ENCODE data around the gene AFF2.

Gene AFF2

GRCh38 chrX:148915474-148915873 is 415.1 kb downstream of the AFF2 start:
- no peaks in the 10 kb centered on the region for H4K20me1 ChIP-seq
- H3K4me2 ChIP-seq, result no peak overlapping the region
- TF ChIP-seq Cebpa-rat (IDR thresholded peaks at IDR 0.05), result no peak
- no peak overlapping the region for H3K27ac ChIP-seq
- H3K27me3 ChIP-seq, result no peaks in the 10 kb centered on the region
- no peak overlapping the region for H3K4me3 ChIP-seq
- H3K4me1 ChIP-seq, result peaks cover 0 to 10% (median 0%) of the 10 kb centered on the region in 10 experiments; a peak in 5 of 20 replicates
- peaks cover 0 to 42% (median 9%) of the 10 kb centered on the region in 11 experiments; a peak in 8 of 22 replicates for H3K36me3 ChIP-seq
- 0 out of 22 replicates have a peak, but pooled peaks cover 0 to 8% (median 0%) of the 10 kb centered on the region in 11 experiments for H3K9me3 ChIP-seq (replicated peaks in 1 of 11)
- no peak overlapping the region for H3K9ac ChIP-seq

DNA sequence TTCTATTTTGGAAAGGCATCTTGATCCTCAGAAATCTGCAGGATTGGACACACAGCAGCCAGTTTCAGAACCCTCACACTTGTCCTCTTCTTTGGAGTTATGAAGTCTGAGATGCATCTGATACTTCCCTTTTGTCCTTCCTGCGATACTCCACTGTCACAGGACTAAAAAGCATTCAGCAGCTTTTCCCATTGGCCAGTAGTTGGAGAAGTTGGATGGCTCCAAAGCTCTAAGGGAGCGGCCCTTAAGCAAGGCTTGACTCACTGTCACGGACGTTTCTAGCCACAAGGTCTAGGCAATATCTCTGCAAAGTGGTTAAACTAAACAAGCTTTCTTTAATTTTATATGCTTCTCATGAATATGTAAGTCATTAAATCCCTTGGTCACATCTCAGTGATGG is 417.0 kb downstream of the AFF2 start:
- Histone ChIP-seq H3K4me2 (no peak overlapping the region), H3K4me3 (no peak overlapping the region), H3K9me3 (replicated peaks in 1 of 11) (no peaks in the 10 kb centered on the region), H3K4me1 (peaks cover 0 to 10% (median 0%) of the 10 kb centered on the region in 10 experiments; a peak in 5 of 20 replicates), H3K9ac (no peak overlapping the region), H4K20me1 (no peaks in the 10 kb centered on the region), H3K36me3 (peaks cover 0 to 26% (median 4%) of the 10 kb centered on the region in 11 experiments; a peak in 10 of 22 replicates), H3K27ac (no peak overlapping the region), H3K27me3 (no peaks in the 10 kb centered on the region)
- TF ChIP-seq Cebpa-rat (IDR thresholded peaks at IDR 0.05), result no peak

GRCh38 chrX:148923631-148924030 is 423.2 kb downstream of the AFF2 start:
- no peaks in the 10 kb centered on the region for H3K9me3 ChIP-seq (replicated peaks in 1 of 11)
- peaks cover 0 to 30% (median 5%) of the 10 kb centered on the region in 11 experiments; a peak in 11 of 22 replicates for H3K36me3 ChIP-seq
- no peaks in the 10 kb centered on the region for H3K27me3 ChIP-seq
- no peak for TF ChIP-seq Cebpa-rat (IDR thresholded peaks at IDR 0.05)
- H3K4me1 ChIP-seq, result no peaks in the 10 kb centered on the region
- H3K9ac ChIP-seq, result no peak overlapping the region
- no peak overlapping the region for H3K27ac ChIP-seq
- H4K20me1 ChIP-seq, result 0 out of 22 replicates have a peak, but pooled peaks cover 0 to 3% (median 0%) of the 10 kb centered on the region in 11 experiments
- no peak overlapping the region for H3K4me3 ChIP-seq
- no peak overlapping the region for H3K4me2 ChIP-seq

- Histone ChIP-seq H3K36me3 (peaks cover 0 to 29% (median 5%) of the 10 kb centered on the region in 11 experiments; a peak in 11 of 22 replicates), H3K4me3 (no peak overlapping the region), H3K9ac (no peak overlapping the region), H4K20me1 (0 out of 22 replicates have a peak, but pooled peaks cover 0 to 3% (median 0%) of the 10 kb centered on the region in 11 experiments), H3K27me3 (no peaks in the 10 kb centered on the region), H3K27ac (no peak overlapping the region), H3K4me1 (no peaks in the 10 kb centered on the region), H3K4me2 (no peak overlapping the region), H3K9me3 (replicated peaks in 1 of 11) (no peaks in the 10 kb centered on the region)
- no peak for TF ChIP-seq Cebpa-rat (IDR thresholded peaks at IDR 0.05)
Observed at GRCh38 chrX:148926371-148926770, 426.0 kb downstream of the AFF2 start.

DNA sequence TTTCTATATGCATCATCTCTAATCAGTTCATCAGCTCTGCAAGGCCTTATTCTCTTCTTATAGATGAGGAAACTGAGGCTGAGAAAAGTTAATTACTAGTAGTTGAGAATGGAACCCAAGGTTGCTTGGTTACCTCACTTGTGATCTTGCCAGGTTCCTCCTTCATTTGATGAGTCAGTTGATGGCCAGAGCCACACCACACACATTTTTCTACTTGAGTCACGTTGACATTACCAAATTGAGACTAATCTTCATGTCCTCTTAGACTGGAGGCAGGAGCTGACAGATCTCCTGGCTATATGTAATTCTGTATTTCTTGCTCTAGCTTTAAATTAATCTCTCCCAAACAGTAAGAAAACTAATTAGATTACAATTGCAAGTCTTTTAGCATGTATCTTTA is 428.4 kb downstream of the AFF2 start:
- H3K27me3 ChIP-seq, result no peaks in the 10 kb centered on the region
- no peak overlapping the region for H3K27ac ChIP-seq
- peaks cover 0 to 36% (median 0%) of the 10 kb centered on the region in 11 experiments; a peak in 9 of 22 replicates for H3K36me3 ChIP-seq
- no peak overlapping the region for H3K9ac ChIP-seq
- no peak overlapping the region for H3K4me2 ChIP-seq
- peaks cover 0 to 3% (median 0%) of the 10 kb centered on the region in 11 experiments; a peak in 1 of 22 replicates for H4K20me1 ChIP-seq
- TF ChIP-seq Cebpa-rat (IDR thresholded peaks at IDR 0.05), result no peak
- no peaks in the 10 kb centered on the region for H3K9me3 ChIP-seq (replicated peaks in 1 of 11)
- H3K4me3 ChIP-seq, result no peak overlapping the region
- H3K4me1 ChIP-seq, result no peaks in the 10 kb centered on the region

- no peaks in the 10 kb centered on the region for H3K4me1 ChIP-seq
- H3K9me3 ChIP-seq (replicated peaks in 1 of 11), result no peaks in the 10 kb centered on the region
- H3K9ac ChIP-seq, result no peak overlapping the region
- H3K27me3 ChIP-seq, result no peaks in the 10 kb centered on the region
- H4K20me1 ChIP-seq, result peaks cover 0 to 3% (median 0%) of the 10 kb centered on the region in 11 experiments; a peak in 1 of 22 replicates
- no peak overlapping the region for H3K4me3 ChIP-seq
- TF ChIP-seq Cebpa-rat (IDR thresholded peaks at IDR 0.05), result no peak
- H3K27ac ChIP-seq, result no peak overlapping the region
- H3K4me2 ChIP-seq, result no peak overlapping the region
- H3K36me3 ChIP-seq, result peaks cover 0 to 44% (median 0%) of the 10 kb centered on the region in 11 experiments; a peak in 8 of 22 replicates
Observed at GRCh38 chrX:148929686-148930085, 429.3 kb downstream of the AFF2 start.

- no peaks in the 10 kb centered on the region for H3K9me3 ChIP-seq (replicated peaks in 1 of 11)
- H3K9ac ChIP-seq, result no peak overlapping the region
- no peak for TF ChIP-seq Cebpa-rat (IDR thresholded peaks at IDR 0.05)
- no peaks in the 10 kb centered on the region for H3K4me1 ChIP-seq
- no peak overlapping the region for H3K27ac ChIP-seq
- H3K27me3 ChIP-seq, result no peaks in the 10 kb centered on the region
- H3K4me2 ChIP-seq, result no peak overlapping the region
- peaks cover 0 to 3% (median 0%) of the 10 kb centered on the region in 11 experiments; a peak in 1 of 22 replicates for H4K20me1 ChIP-seq
- H3K4me3 ChIP-seq, result no peak overlapping the region
- peaks cover 0 to 46% (median 0%) of the 10 kb centered on the region in 11 experiments; a peak in 8 of 22 replicates for H3K36me3 ChIP-seq
Observed at GRCh38 chrX:148930206-148930729, 429.9 kb downstream of the AFF2 start.

DNA sequence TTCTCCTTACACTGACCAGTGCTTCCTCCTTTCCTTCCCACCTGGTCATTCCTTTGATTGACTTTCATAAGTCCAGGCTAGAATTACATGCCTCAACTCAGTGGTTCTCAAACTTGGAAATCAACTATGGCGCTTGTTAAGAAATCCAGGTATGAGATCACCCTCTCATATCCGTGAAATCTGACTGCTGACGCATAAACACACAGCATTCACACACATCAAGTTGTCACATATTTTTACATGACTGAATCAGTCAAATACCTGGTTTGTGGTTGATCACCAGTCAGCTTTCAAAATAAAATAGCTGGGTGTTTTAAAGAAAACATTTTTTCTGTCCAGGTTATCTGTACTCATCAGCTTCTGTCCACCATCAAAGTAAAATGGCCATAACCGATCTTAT is 433.5 kb downstream of the AFF2 start:
- H3K27me3 ChIP-seq, result no peaks in the 10 kb centered on the region
- H3K9ac ChIP-seq, result no peak overlapping the region
- no peak for TF ChIP-seq Cebpa-rat (IDR thresholded peaks at IDR 0.05)
- no peaks in the 10 kb centered on the region; a peak in 1 of 22 replicates for H4K20me1 ChIP-seq
- H3K4me3 ChIP-seq, result no peak overlapping the region
- H3K9me3 ChIP-seq (replicated peaks in 1 of 11), result no peaks in the 10 kb centered on the region
- H3K4me1 ChIP-seq, result no peaks in the 10 kb centered on the region
- peaks cover 0 to 43% (median 0%) of the 10 kb centered on the region in 11 experiments; a peak in 6 of 22 replicates for H3K36me3 ChIP-seq
- no peak overlapping the region for H3K27ac ChIP-seq
- no peak overlapping the region for H3K4me2 ChIP-seq

GRCh38 chrX:148938348-148938747 is 437.9 kb downstream of the AFF2 start:
- Histone ChIP-seq H3K27ac (no peak overlapping the region), H3K4me2 (no peak overlapping the region), H3K9ac (no peak overlapping the region), H3K4me1 (no peaks in the 10 kb centered on the region), H4K20me1 (no peaks in the 10 kb centered on the region), H3K9me3 (replicated peaks in 1 of 11) (no peaks in the 10 kb centered on the region), H3K4me3 (no peak overlapping the region), H3K36me3 (peaks cover 0 to 45% (median 0%) of the 10 kb centered on the region in 11 experiments; a peak in 6 of 22 replicates), H3K27me3 (no peaks in the 10 kb centered on the region)
- TF ChIP-seq Cebpa-rat (IDR thresholded peaks at IDR 0.05), result no peak
